ENCODE results near the gene STX7.
"Not testable (repeated sequence)": the region's sequence is repeated elsewhere in the genome, so short reads cannot be mapped to it uniquely, and the experiment has no call there.

- TF ChIP-seq CTCF (IDR thresholded peaks at IDR 0.05; ENCODE audit: low read depth, low read length); EZH2phosphoT487 (IDR thresholded peaks at IDR 0.05; ENCODE audit: low read depth): not testable (repeated sequence)
These were observed 21.6 kb upstream of the STX7 start for GRCh38 chr6:132534546-132534945.
